Esophagus mucosa (tissue), 1 donor: Measurements from ENCODE around the gene STK11. TPM values are rescaled to one million over a fixed set of nuclear protein-coding genes. Genes with fewer than 3 reads are reported as not detected.

Experiments used
- ATAC-seq: fragments of 200-7000 bp; cut with Tn5 transposase; one replicate; pipeline ENCODE4 v1.9.1; 2020
- total RNA-seq: library from RNA; stranded (reverse); gene quantifications from one replicate; pipeline ENCODE4 v1.2.4, GENCODE V29; 2023
- donor health status: DM: yes; HTN: yes; CAD: no.

Gene STK11
- total RNA-seq, 1 donor from 2014 or later: 35.0 TPM

GRCh38 chr19:1211494-1212234 lies 6.1 kb downstream of the STK11 start:
- no peak for ATAC-seq

GRCh38 chr19:1213391-1214286 lies 8.1 kb downstream of the STK11 start:
- peak; percentile 74 for ATAC-seq

GRCh38 chr19:1214299-1214861 lies 8.8 kb downstream of the STK11 start:
- ATAC-seq: peak; percentile 1

- peak; percentile 27 for ATAC-seq
These were observed 9.5 kb downstream of the STK11 start for GRCh38 chr19:1214862-1215731.

- ATAC-seq: no peak
These were observed 11.2 kb downstream of the STK11 start for GRCh38 chr19:1216756-1217155.

GRCh38 chr19:1217366-1217765 lies 11.8 kb downstream of the STK11 start:
- no peak for ATAC-seq

GRCh38 chr19:1218751-1219567 lies 13.4 kb downstream of the STK11 start:
- no peak for ATAC-seq

GRCh38 chr19:1219786-1220476 lies 14.4 kb downstream of the STK11 start:
- ATAC-seq: no peak

GRCh38 chr19:1220477-1220930 lies 14.9 kb downstream of the STK11 start:
- ATAC-seq: no peak

- peak; percentile 1 for ATAC-seq
These were observed 15.7 kb downstream of the STK11 start for GRCh38 chr19:1220976-1221903.

GRCh38 chr19:1221904-1222255 lies 16.3 kb downstream of the STK11 start:
- ATAC-seq: no peak

- ATAC-seq: no peak
These were observed 16.8 kb downstream of the STK11 start for GRCh38 chr19:1222394-1222793.

GRCh38 chr19:1223018-1223855 lies 17.7 kb downstream of the STK11 start:
- ATAC-seq: peak; percentile 2

GRCh38 chr19:1224047-1224825 lies 18.7 kb downstream of the STK11 start:
- no peak for ATAC-seq

GRCh38 chr19:1224847-1225246 lies 19.3 kb downstream of the STK11 start:
- no peak for ATAC-seq

- ATAC-seq: no peak
These were observed 20.1 kb downstream of the STK11 start for GRCh38 chr19:1225440-1226226.

GRCh38 chr19:1226227-1226518 lies 20.6 kb downstream of the STK11 start:
- no peak for ATAC-seq
